ENCODE measurements around the gene ST7. TPM values are rescaled to one million over a fixed set of nuclear protein-coding genes. Genes with fewer than 3 reads are reported as not detected.
A peak's percentile ranks its signal among the peaks of the same experiment; 100 is the strongest.

ST7 gene
- total RNA-seq, 1 donor: 31.5 TPM

GRCh38 chr7:117008118-117008885 lies 55.0 kb downstream of the ST7 start:
- H3K4me3 ChIP-seq (ENCODE audit: low read depth, low read length): no peak overlapping the region
- peak; percentile 27 for DNase-seq (ENCODE audit: low read depth)
- no peak for TF ChIP-seq CTCF (IDR thresholded peaks at IDR 0.05; ENCODE audit: insufficient read depth, low read depth, low read length)

- H3K4me3 ChIP-seq (ENCODE audit: low read depth, low read length): no peak overlapping the region
- no peak for TF ChIP-seq CTCF (IDR thresholded peaks at IDR 0.05; ENCODE audit: insufficient read depth, low read depth, low read length)
- DNase-seq (ENCODE audit: low read depth): peak; percentile 87
Measured at GRCh38 chr7:117008886-117009531, 55.7 kb downstream of the ST7 start.

- H3K4me3 ChIP-seq (ENCODE audit: low read depth, low read length): no peak overlapping the region
- no peak for DNase-seq (ENCODE audit: low read depth)
- TF ChIP-seq CTCF (IDR thresholded peaks at IDR 0.05; ENCODE audit: insufficient read depth, low read depth, low read length): no peak
Measured at GRCh38 chr7:117009705-117010361, 56.5 kb downstream of the ST7 start.

GRCh38 chr7:117010375-117011133 lies 57.3 kb downstream of the ST7 start:
- DNase-seq (ENCODE audit: low read depth): no peak

DNA sequence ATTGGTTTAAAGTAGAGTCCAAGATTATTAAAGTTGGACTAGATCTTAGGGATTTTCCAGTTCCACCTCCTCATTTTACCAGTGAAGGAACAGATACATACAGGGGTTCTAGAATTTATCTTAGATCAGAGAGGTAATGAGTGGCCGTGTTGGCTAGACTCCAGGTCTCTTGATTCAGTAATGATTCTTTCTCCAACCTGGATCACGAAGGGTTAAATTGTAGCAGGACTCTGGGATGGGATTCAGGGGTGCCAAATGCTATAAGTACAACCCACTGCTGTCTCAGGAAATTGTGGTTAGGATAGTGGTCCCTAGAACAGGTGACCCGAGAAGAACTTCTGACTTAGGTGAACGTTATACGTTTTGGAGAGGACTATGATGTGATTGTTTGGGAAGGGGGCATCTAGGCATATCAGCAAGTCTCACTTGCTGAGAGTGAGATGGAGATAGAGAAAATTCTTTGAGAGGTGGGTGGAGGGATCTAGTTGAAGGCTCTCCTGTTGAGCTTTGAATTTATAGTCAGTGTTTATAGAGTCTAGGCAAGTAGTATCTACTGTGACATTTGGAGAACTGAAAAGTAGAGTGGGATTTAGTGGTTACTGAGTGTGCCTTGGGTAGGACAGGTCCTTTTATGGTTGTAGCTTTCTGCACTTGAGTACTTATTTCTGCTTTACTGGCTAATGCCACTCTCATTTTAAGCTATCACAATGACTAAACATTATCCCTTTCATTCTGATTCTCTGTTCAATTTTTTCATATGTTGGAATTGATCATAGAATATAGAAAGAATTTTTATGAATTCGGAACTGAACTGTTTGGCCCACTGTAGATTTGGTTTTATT lies 58.3 kb downstream of the ST7 start:
- H3K4me3 ChIP-seq (ENCODE audit: low read depth, low read length): no peak overlapping the region
- no peak for DNase-seq (ENCODE audit: low read depth)
- no peak for TF ChIP-seq CTCF (IDR thresholded peaks at IDR 0.05; ENCODE audit: insufficient read depth, low read depth, low read length)

More at GRCh38 chr7:117010375-117011133, 57.3 kb downstream of the ST7 start:
- no peak overlapping the region for H3K4me3 ChIP-seq (ENCODE audit: low read depth, low read length)
- TF ChIP-seq CTCF (IDR thresholded peaks at IDR 0.05; ENCODE audit: insufficient read depth, low read depth, low read length): no peak

DNA sequence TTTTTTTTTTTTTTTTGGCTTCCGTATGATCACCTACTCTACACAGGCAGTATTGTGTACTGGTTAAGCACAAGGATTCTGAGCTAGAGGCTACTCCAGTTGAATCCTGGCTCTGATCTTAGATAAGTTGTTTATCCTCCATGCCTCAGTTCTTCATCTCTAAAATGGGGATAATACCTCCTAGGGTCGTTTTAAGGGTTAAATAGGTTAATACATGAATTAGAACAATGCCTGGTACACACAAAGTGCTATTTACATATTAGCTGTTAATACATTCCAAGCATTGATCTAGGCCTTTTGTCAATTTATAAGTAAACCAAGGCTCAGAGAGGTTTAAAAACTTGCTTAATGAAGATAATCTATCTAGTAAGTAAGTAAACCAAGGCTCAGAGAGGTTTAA lies 59.0 kb downstream of the ST7 start:
- H3K4me3 ChIP-seq (ENCODE audit: low read depth, low read length): no peak overlapping the region
- TF ChIP-seq CTCF (IDR thresholded peaks at IDR 0.05; ENCODE audit: insufficient read depth, low read depth, low read length): no peak
- no peak for DNase-seq (ENCODE audit: low read depth)
